Endothelial cell of umbilical vein (primary cell): ENCODE results near the gene SLC7A7. TPM values are rescaled to one million over a fixed set of nuclear protein-coding genes. Genes with fewer than 3 reads are reported as not detected.

Experiments
- BruUV-seq: library from RNA; stranded (reverse); fragments of 400-500 nt; replicated peaks from 2 replicates; lab custom pipeline; 2021; lab: Mats Ljungman, UMichigan
- CTCF ChIA-PET: fragments of 300-600, 350-600 bp; sonication (Branson Sonifier 250); formaldehyde crosslinking; loops from one replicate; lab custom pipeline; 2021; ENCODE audit warnings: antibody characterized with exemption, inconsistent platforms; lab: Charles Lee
- POLR2A ChIA-PET: fragments of 300-600, 350-600 bp; sonication (Branson Sonifier 250); formaldehyde crosslinking; loops from one replicate; lab custom pipeline; 2021; ENCODE audit warnings: antibody characterized with exemption, inconsistent platforms; lab: Charles Lee
- DNase-seq: peaks from one replicate; pipeline ENCODE4 v3.0.0-alpha.2; 2011; ENCODE audit warnings: low read depth, low spot score
- FAIRE-seq: peaks from 2 replicates; lab custom pipeline; 2011; peaks lifted over from hg19 to GRCh38; lab: Jason Lieb, UNC
- H2AFZ ChIP-seq: 2 replicates; pipeline ENCODE4 v1.6.0; 2012; ENCODE audit warnings: low read depth, low read length, control low read depth, inconsistent platforms
- H3K27ac ChIP-seq: 2 replicates; pipeline ENCODE4 v1.5.1; 2011; ENCODE audit warnings: low read depth, mild to moderate bottlenecking, control low read depth, low read length, moderate library complexity; ENCODE audit not compliant: insufficient read depth
- H3K27me3 ChIP-seq, 2 experiments: 2 replicates each; pipeline versions ENCODE4 v1.6.0 to v1.6.1; 2011; ENCODE audit warnings: low read length in 2 of 2, mixed read lengths in 1 of 2; ENCODE audit not compliant: control insufficient read depth in 2 of 2, insufficient read depth in 2 of 2
- H3K36me3 ChIP-seq, 2 experiments: 2 replicates in 1 of 2; 3 replicates in 1 of 2; pipeline ENCODE4 v1.5.1; 2011; ENCODE audit warnings: low read length in 2 of 2, mild to moderate bottlenecking in 1 of 2, moderate library complexity in 1 of 2; ENCODE audit not compliant: control insufficient read depth in 2 of 2, insufficient read depth in 2 of 2; ENCODE audit errors: extremely low read depth in 1 of 2
- H3K4me1 ChIP-seq: 3 replicates; pipeline ENCODE4 v1.5.1; 2011; ENCODE audit warnings: mild to moderate bottlenecking, low read length; ENCODE audit not compliant: control insufficient read depth, insufficient read depth; ENCODE audit errors: extremely low read depth
- H3K4me2 ChIP-seq: 2 replicates; pipeline ENCODE4 v1.6.1; 2011; ENCODE audit warnings: low read length, control low read depth, mixed read lengths; ENCODE audit not compliant: insufficient read depth
- H3K4me3 ChIP-seq, 3 experiments: fragments of 200-600 bp in 1 of 3; sonication (generic), shearing (Covaris generic) in 1 of 3; replicated peaks in 1 of 3; 2 replicates each; pipeline ENCODE4 v1.5.1; 2011 to 2016; ENCODE audit warnings: control low read depth in 3 of 3, low read length in 3 of 3, mild to moderate bottlenecking in 2 of 3, inconsistent platforms in 1 of 3, low read depth in 1 of 3, moderate library complexity in 1 of 3; ENCODE audit not compliant: insufficient read depth in 1 of 3
- H3K79me2 ChIP-seq: 2 replicates; pipeline ENCODE4 v1.6.0; 2012; ENCODE audit warnings: low read length, inconsistent platforms; ENCODE audit not compliant: control insufficient read depth, insufficient read depth
- H3K9ac ChIP-seq: replicated peaks from 2 replicates; pipeline ENCODE3; 2011; ENCODE audit warnings: low read length, control low read depth; ENCODE audit not compliant: insufficient read depth; ENCODE audit errors: extremely low read depth
- H3K9me1 ChIP-seq: replicated peaks from 3 replicates; pipeline ENCODE4 v1.6.0; 2011; ENCODE audit warnings: mild to moderate bottlenecking, low read length; ENCODE audit not compliant: control insufficient read depth, insufficient read depth; ENCODE audit errors: extremely low read depth
- H3K9me3 ChIP-seq: replicated peaks from 2 replicates; pipeline ENCODE4 v1.5.1; 2012; ENCODE audit warnings: low read length, inconsistent platforms; ENCODE audit not compliant: control insufficient read depth, insufficient read depth
- H4K20me1 ChIP-seq: replicated peaks from 2 replicates; pipeline ENCODE3; 2011; ENCODE audit warnings: mild to moderate bottlenecking, low read length; ENCODE audit not compliant: control insufficient read depth, insufficient read depth; ENCODE audit errors: extremely low read depth
- EZH2 ChIP-seq: IDR thresholded peaks from 2 replicates; pipeline ENCODE4 v1.6.1; 2012; ENCODE audit warnings: borderline replicate concordance, low read depth, mild to moderate bottlenecking, moderate library complexity, low read length, inconsistent platforms; ENCODE audit not compliant: severe bottlenecking
- FOS ChIP-seq: IDR thresholded peaks from 2 replicates; pipeline ENCODE4 v1.6.1; 2011; ENCODE audit warnings: mild to moderate bottlenecking, low read length, moderate library complexity, borderline replicate concordance; ENCODE audit not compliant: insufficient read depth
- GATA2 ChIP-seq: IDR thresholded peaks from 2 replicates; pipeline ENCODE4 v1.7.0; 2011; ENCODE audit warnings: low read depth, mild to moderate bottlenecking, moderate library complexity, mixed read lengths, low read length; ENCODE audit not compliant: insufficient read length, insufficient read depth
- JUN ChIP-seq: IDR thresholded peaks from 2 replicates; pipeline ENCODE4 v1.6.1; 2011; ENCODE audit warnings: borderline replicate concordance, low read depth; ENCODE audit not compliant: insufficient read length, insufficient read depth
- MYC ChIP-seq: IDR thresholded peaks from one replicate; pipeline ENCODE4 v1.6.1; 2011; ENCODE audit warnings: mild to moderate bottlenecking, low read depth, low read length
- POLR2A ChIP-seq: IDR thresholded peaks from 2 replicates; pipeline ENCODE4 v1.6.1; 2012; ENCODE audit warnings: low read depth, mild to moderate bottlenecking, control low read depth, low read length
- POLR2AphosphoS5 ChIP-seq: IDR thresholded peaks from 2 replicates; pipeline ENCODE4 v1.6.1; 2012; ENCODE audit warnings: low read depth, mild to moderate bottlenecking, control low read depth, low read length, moderate library complexity; ENCODE audit not compliant: insufficient read depth
- dilution Hi-C: fragments of 300-500 bp; cut with MboI; formaldehyde crosslinking; loops from one replicate; pipeline ENCODE4 v1.15.0; 2019; ENCODE audit warnings: low sequenced_read_pairs; ENCODE audit not compliant: extremely low pct_ligation_motif_present
- intact Hi-C: fragments of 100-400 bp; cut with micrococcal nuclease; formaldehyde crosslinking; loops from one replicate; pipeline ENCODE4 v1.10.0; 2022
- polyA plus RNA-seq, 4 experiments: library from polyadenylated mRNA; depleted of rRNA in 3 of 4; stranded (reverse) in 3 of 4; unstranded in 1 of 4; fragments of >200 nt; gene quantifications; 2 replicates each; pipeline versions ENCODE4 v1.2.1 to v1.2.3, GENCODE V29; 2011 to 2012; ENCODE audit warnings: missing spikeins in 1 of 4
- total RNA-seq: library from RNA; stranded (reverse); gene quantifications from 2 replicates; pipeline ENCODE4 v1.2.3, GENCODE V29; 2021
- TF ChIP-seq, protein P1 (sequence below): IDR thresholded peaks from 2 replicates; pipeline ENCODE4 v1.6.1; 2011; ENCODE audit not compliant: insufficient read depth, insufficient read length
- TF ChIP-seq, protein P2 (sequence below), 2 donors: IDR thresholded peaks; 1 replicate in 1 of 2; 2 replicates in 1 of 2; pipeline ENCODE4 v1.5.1; 2011; ENCODE audit warnings: low read length in 2 of 2, mild to moderate bottlenecking in 2 of 2, moderate library complexity in 2 of 2, control low read depth in 1 of 2, inconsistent platforms in 1 of 2, low read depth in 1 of 2; ENCODE audit not compliant: insufficient read depth in 1 of 2; ENCODE audit errors: extremely low read depth in 1 of 2

SLC7A7 gene
- total and polyA plus RNA-seq, 2 donors (not counting 3 experiments of a cell fraction or from before 2014, with no cell fraction given): 22.5 to 94.0 TPM

DNA sequence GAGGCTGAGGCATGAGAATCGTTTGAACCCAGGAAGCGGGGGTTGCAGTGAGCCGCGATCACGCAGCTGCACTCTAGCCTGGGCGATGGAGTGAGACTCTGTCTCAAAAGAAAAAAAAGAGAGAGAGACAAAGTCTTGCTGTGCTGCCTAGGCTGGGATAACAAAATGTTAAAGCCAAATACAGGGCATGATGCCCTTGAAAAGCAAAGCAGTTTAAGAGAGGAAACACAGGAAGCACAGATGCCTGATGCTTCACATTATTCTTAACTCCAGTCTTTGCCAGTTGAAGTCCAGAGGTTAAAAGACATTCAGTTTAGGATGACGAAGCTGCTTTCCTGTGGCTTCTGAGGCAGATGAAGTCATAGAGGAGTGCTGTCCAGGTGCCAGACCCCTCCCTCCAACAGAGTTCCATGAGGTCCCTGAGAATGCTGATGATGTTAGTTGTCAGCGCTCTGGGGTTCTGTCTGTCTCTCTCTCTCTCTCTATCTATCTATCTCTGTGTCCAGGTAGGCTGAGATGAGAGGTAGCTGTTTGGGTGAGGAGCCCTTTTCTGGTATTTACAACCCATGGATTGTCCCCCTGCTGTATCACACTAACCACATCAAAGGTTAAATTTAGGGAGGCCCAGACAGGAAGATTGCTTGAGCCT, 9.6 kb upstream of the SLC7A7 start:
- H3K9me1 ChIP-seq: no peaks in the 10 kb centered on the region
- no peaks in the 10 kb centered on the region for H4K20me1 ChIP-seq
- H2AFZ ChIP-seq: peak overlapping the region; percentile 57
- no peaks in the 10 kb centered on the region for H3K9me3 ChIP-seq
- H3K27ac ChIP-seq: peak overlapping the region; percentile 94
- TF ChIP-seq EZH2: no peak
- TF ChIP-seq, protein P1, sequence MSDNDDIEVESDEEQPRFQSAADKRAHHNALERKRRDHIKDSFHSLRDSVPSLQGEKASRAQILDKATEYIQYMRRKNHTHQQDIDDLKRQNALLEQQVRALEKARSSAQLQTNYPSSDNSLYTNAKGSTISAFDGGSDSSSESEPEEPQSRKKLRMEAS: no peak
- no peak for TF ChIP-seq GATA2
- TF ChIP-seq, protein P2, sequence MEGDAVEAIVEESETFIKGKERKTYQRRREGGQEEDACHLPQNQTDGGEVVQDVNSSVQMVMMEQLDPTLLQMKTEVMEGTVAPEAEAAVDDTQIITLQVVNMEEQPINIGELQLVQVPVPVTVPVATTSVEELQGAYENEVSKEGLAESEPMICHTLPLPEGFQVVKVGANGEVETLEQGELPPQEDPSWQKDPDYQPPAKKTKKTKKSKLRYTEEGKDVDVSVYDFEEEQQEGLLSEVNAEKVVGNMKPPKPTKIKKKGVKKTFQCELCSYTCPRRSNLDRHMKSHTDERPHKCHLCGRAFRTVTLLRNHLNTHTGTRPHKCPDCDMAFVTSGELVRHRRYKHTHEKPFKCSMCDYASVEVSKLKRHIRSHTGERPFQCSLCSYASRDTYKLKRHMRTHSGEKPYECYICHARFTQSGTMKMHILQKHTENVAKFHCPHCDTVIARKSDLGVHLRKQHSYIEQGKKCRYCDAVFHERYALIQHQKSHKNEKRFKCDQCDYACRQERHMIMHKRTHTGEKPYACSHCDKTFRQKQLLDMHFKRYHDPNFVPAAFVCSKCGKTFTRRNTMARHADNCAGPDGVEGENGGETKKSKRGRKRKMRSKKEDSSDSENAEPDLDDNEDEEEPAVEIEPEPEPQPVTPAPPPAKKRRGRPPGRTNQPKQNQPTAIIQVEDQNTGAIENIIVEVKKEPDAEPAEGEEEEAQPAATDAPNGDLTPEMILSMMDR (IDR thresholded peaks at IDR 0.05; ENCODE audit: extremely low read depth in 1 of 2, insufficient read depth in 1 of 2, low read depth in 1 of 2, low read length in 2 of 2): no peak
- TF ChIP-seq JUN: peak; percentile 80
- TF ChIP-seq MYC: no peak
- peak; percentile 79 for TF ChIP-seq FOS
- TF ChIP-seq POLR2AphosphoS5: peak; percentile 58
- peak; percentile 26 for TF ChIP-seq POLR2A
- POLR2A ChIA-PET: no interaction called here
- no peaks in the 10 kb centered on the region for H3K27me3 ChIP-seq
- H3K36me3 ChIP-seq: no peaks in the 10 kb centered on the region
- DNase-seq (peak; percentile 89), FAIRE-seq (peak; percentile 97)
- CTCF ChIA-PET: interaction anchor here (1.2 to 6.9 kb wide), 8 partner anchors 9 to 266 kb away, joined by 4 to 313 read pairs (median 44); partner anchors contain the start of gene MMP14
- H3K4me2 ChIP-seq: peak overlapping the region; percentile 73
- peak overlapping the region; percentile 67 for H3K9ac ChIP-seq
- peaks cover 30% of the 10 kb centered on the region for H3K4me1 ChIP-seq
- no peak overlapping the region for H3K4me3 ChIP-seq
- intact Hi-C loops (loop anchor here (10.0 kb wide), 1 partner anchor 230 kb away; the partner anchor contains the start of gene CDH24), dilution Hi-C loops (no loop called here)
- TSS peak; percentile 73 for BruUV-seq
- H3K79me2 ChIP-seq: peaks cover 2% of the 10 kb centered on the region
